Hematopoietic multipotent progenitor cell (in vitro differentiated cells): ENCODE data around the gene BEAN1. TPM values are rescaled to one million over a fixed set of nuclear protein-coding genes. Genes with fewer than 3 reads are reported as not detected.

Source experiments
- DNase-seq, 3 donors: peaks; one replicate each; pipeline ENCODE4 v3.0.0-alpha.2; 2011 to 2015; ENCODE audit warnings: low read depth in 2 of 3, low spot score in 2 of 3
- total RNA-seq: library from RNA; depleted of rRNA; stranded (reverse); fragments of >200 nt; gene quantifications from one replicate; pipeline ENCODE4 v1.2.3, GENCODE V29; 2012

BEAN1 gene
- total RNA-seq, 1 donor: not detected

GRCh38 chr16:66395806-66396555 lies 31.1 kb upstream of the BEAN1 start:
- DNase-seq: no peak

- DNase-seq: no peak
These were observed 29.2 kb upstream of the BEAN1 start for GRCh38 chr16:66397736-66398433.

DNA sequence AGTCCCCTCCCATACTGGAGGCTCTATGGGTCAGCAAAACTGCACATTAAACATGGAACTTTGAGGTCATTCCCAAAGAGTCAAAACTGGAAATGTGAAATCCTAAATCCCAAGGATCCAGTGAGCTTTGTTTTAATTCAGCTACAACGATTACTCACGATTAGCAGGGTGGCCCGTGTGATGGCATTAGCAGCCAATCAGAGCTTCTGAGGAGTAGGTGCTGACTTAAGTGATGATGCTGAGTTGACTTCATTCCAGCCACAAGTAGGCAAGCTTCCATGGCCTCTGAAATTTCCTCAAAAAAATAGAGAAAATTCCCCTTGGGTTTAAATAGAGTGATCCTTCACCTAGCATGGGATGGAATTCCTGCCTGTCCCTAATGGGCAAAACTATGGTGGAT lies 28.1 kb upstream of the BEAN1 start:
- no peak for DNase-seq

- no peak for DNase-seq
These were observed 27.2 kb upstream of the BEAN1 start for GRCh38 chr16:66399930-66400329.

GRCh38 chr16:66400503-66401380 lies 26.4 kb upstream of the BEAN1 start:
- DNase-seq: no peak

- DNase-seq: no peak
These were observed 25.5 kb upstream of the BEAN1 start for GRCh38 chr16:66401610-66402009.

GRCh38 chr16:66402166-66402565 lies 24.9 kb upstream of the BEAN1 start:
- no peak for DNase-seq

- no peak for DNase-seq
These were observed 24.4 kb upstream of the BEAN1 start for GRCh38 chr16:66402591-66403230.

DNA sequence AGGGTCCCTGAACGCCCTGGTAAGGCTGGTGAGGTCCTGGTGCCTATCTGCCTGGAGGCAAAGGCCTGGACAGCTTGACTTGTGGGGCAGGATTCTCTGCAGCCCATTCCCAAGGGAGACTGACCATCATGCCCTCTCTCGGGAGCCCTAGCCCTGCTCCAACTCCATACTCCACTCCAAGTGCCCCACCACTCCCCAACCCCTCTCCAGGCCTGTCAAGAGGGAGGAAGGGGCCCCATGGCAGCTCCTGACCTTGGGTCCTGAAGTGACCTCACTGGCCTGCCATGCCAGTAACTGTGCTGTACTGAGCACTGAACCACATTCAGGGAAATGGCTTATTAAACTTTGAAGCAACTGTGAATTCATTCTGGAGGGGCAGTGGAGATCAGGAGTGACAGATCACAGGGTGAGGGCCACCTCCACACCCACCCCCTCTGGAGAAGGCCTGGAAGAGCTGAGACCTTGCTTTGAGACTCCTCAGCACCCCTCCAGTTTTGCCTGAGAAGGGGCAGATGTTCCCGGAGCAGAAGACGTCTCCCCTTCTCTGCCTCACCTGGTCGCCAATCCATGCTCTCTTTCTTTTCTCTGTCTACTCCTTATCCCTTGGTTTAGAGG lies 23.5 kb upstream of the BEAN1 start:
- DNase-seq: no peak

DNA sequence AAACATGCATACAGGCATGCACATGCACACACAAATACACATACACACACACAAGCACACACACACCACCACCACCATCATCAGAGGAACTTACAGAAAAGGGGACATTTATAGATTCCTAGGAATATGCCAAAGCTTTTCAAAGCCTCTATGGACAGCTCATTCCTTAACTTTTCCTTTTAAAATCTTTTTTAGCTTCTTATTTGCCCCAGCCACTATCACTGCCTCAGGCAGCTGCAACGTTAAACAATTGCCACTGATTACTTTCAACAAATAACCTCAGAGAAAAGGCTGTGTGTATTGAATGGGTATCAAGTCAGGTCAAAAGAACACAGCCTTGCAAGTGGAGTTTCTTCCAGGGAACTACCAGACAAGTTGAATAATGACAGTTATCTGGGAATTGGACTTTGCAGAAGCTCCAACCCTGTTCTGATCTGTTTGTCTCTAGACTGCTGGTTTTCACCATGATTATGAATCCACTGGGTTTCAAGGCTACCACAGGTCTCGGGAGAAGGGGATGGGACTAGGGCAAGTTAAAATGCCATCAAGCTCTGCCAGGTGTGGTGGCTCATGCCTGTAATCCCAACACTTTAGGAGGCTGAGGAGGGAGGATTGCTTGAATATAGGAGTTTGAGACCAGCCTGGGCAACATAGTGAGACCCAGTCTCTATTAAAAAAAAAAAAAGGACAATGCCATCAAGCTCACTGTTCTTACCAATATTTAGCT lies 21.9 kb upstream of the BEAN1 start:
- no peak for DNase-seq

- DNase-seq: peak; percentile 71 to 80 (median 79)
These were observed 20.4 kb upstream of the BEAN1 start for GRCh38 chr16:66406534-66407221.

DNA sequence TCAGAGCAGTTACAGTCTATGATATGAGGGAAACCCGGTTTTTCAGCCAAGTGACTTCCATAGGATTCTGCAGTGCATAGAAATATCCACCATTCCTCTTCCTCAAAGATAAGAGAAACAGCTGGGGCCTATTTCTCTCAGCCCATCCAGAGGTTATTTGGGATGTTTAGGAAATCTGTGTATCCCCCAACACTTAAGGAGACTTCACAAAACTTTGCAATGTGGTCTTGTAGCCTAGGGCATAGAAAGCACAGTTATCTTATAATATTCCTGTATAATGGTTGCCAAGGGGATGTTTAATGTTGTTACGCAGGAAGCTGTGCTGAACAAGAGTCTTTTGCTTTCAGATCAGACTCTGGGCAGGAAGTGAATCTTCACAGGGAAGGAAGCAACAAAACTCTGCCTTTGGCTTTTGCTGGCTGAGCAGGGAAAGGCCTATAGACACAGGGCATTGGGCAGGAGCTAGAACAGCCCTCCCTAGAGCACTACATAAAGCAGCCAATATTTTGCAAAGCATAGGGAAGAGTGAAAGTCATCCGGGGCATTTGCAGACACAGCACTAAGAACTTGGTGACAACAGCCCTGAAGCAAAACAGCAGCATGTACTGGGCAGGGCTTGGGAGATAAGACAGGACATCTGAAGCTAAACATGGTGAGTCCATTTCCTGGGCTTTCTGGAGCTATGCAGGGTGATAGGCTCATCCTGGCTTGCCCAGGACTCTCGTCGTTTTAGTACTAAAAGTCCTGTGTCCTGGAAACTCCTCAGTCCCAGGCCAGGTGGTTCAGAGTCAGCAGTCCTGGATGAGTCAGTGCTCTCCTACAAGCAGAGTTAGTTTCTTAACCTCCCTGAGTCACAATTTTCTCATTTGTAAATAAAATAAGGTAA lies 18.7 kb upstream of the BEAN1 start:
- DNase-seq: no peak

DNA sequence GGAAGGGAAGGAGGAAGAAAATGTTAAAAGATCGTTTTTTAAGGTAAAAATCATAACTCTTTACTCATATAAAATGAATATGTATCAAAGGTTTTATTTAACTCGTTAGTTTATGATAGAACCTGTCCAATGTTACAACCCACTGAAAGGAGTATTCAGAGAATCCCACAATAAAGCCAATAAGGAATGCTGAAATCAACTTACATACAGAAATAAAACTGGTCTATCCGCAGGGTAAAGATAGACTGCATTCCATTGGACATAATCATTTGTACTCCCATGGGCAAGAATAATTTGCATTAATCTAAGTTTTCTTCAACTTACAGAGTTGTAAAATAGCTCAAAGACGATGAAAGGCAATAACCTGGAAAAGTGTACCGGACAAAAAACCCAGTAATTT lies 17.9 kb upstream of the BEAN1 start:
- no peak for DNase-seq

DNA sequence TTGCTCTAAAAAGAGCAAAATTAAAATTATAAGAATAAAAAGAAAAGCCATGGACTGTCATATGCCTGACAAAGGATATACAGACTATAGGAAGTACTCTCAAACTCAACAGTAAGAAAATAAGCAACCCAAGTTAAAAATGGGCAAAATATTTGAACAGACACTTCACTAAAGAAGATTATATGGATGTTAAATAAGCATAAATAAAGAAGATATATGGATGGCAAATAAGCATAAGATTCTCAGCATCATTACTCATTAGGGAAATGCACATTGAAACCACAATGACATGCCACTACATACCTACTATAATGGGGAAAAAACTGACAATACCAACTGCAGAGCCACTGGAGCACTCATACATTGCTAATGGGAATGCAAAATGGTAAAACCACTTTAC lies 14.9 kb upstream of the BEAN1 start:
- DNase-seq: no peak

- DNase-seq: no peak
These were observed 12.2 kb upstream of the BEAN1 start for GRCh38 chr16:66414891-66415290.

GRCh38 chr16:66416136-66416535 lies 11.0 kb upstream of the BEAN1 start:
- DNase-seq: no peak

DNA sequence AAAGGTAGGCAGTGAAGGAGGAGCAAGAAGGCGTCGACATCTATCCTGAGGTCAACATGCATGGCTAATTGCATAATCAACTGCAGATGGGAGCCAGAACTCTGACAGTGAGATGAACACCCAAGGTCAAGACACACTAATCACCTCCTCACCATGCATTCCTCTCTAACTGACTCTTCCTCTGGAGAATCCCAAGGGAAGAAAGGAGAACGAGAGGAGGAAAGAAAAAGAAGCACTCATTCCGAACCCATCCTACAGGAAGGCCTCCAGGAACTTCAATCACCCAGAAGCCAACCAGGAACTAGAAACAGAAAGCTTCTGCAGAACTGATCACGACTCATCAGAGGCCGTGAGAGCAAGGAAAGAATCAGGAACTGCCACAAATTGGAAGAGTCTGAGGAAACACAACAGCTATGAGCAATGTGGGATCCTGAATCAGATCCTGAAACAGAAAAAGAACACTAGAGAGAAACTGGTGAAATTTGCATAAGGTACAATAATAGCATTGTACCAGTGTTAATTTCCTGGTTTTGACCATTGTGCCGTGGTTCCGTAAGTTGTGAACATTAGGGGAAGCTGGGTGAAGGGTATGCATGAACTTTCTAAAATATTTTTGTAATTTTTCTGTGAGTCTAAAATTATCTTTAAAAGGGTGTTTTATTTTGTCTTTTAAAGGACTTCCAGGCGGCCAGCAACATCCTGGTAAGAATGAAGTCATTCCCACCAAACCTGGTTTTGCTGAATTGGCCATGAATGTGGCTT lies 10.0 kb upstream of the BEAN1 start:
- DNase-seq: no peak
